Dedifferentiated amniotic fluid mesenchymal stem cell (primary cell): ENCODE measurements around the gene MFN2.
"Not testable (repeated sequence)": the region's sequence is repeated elsewhere in the genome, so short reads cannot be mapped to it uniquely, and the experiment has no call there.

Source experiments
- DNase-seq: peaks from one replicate; pipeline ENCODE4 v3.0.0-alpha.2; 2016; ENCODE audit errors: extremely low spot score

The MFN2 gene

GRCh38 chr1:12022036-12022435, 41.8 kb downstream of the MFN2 start:
- no peak for DNase-seq

GRCh38 chr1:12026586-12026985, 46.3 kb downstream of the MFN2 start:
- DNase-seq: no peak

GRCh38 chr1:12028248-12028647, 48.0 kb downstream of the MFN2 start:
- no peak for DNase-seq

- DNase-seq: no peak
Measured at GRCh38 chr1:12028957-12029511, 48.8 kb downstream of the MFN2 start.

GRCh38 chr1:12029720-12030339, 49.6 kb downstream of the MFN2 start:
- no peak for DNase-seq

GRCh38 chr1:12031039-12031980, 51.1 kb downstream of the MFN2 start:
- no peak for DNase-seq

DNA sequence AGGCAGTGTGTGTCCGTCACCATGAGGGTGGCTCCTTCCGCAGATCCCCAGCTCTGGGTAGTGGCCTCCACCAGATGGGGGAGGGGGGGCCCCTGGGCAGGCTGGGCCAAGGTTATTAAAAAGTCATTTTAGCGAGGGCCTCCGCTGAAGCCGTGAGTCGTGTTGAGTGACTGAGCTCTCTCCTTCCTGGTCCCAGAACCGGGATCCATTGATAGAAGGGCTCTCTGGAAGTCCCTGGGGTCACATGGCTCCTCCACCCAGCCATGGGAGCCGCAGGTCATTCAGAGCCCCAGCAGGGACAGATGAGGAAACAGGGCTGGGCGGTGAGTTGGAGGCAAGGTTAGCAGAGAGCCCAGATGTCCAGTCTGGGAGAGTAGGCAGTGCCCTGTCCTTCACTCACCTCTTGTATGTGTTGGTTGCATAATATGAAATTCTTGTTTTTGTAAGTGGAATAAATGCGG, 51.9 kb downstream of the MFN2 start:
- DNase-seq: no peak

DNA sequence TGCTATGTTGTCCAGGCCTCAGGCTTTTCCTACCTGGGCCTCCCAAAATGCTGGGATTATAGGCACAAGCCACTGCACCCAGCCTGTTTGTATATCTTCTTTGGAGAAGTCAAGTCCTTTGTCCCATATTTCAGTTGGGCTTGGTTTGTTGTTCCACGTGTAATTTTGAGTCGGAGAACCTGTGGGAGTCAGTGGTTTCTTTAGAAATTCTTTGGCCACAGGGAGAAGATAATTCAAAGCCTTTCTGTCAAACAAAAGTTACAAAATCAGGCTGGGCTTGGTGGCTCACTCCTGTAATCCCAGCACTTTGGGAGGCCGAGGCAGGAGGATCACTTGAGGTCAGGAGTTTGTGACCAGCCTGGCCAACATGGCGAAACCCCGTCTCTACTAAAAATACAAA, 53.2 kb downstream of the MFN2 start:
- DNase-seq: not testable (repeated sequence)

GRCh38 chr1:12034381-12034801, 54.1 kb downstream of the MFN2 start:
- DNase-seq: no peak

- no peak for DNase-seq
Measured at GRCh38 chr1:12035312-12035711, 55.1 kb downstream of the MFN2 start.

GRCh38 chr1:12037486-12038355, 57.5 kb downstream of the MFN2 start:
- no peak for DNase-seq

- no peak for DNase-seq
Measured at GRCh38 chr1:12038356-12039163, 58.3 kb downstream of the MFN2 start.

GRCh38 chr1:12039164-12039525, 58.9 kb downstream of the MFN2 start:
- no peak for DNase-seq

GRCh38 chr1:12039824-12040456, 59.7 kb downstream of the MFN2 start:
- not testable (repeated sequence) for DNase-seq

- peak; percentile 50 for DNase-seq
Measured at GRCh38 chr1:12040457-12041051, 60.3 kb downstream of the MFN2 start.

DNA sequence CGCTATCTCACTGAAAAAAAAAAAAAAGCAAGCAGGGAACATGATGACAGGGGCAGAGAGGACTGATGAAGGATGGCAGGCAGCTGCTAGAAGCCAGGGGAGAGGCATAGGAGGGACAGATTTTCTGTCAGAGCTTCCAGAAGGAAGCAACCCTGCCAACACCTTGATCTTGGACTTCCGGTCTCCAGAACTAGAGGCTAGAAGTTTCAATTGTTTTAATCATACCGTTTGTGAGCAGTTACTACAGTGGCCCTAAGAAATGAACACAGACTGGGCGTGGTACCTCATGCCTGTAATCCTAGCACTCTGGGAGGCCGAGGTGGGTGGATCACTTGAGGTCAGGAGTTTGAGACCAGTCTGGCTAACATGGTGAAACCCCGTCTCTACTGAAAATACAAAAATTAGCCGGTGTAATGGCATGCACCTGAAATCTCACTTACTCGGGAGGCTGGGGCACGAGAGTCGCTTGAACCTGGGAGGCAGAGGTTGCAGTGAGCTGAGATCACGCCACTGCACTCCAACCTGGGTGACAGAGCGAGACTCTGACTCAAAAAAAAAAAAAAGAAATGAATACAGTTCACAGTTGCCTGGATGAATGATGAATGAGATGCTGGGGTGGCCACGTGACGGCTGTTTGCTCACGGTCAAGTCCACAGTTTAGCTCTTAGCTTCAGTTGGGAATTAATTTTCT, 64.1 kb downstream of the MFN2 start:
- DNase-seq: not testable (repeated sequence)

DNA sequence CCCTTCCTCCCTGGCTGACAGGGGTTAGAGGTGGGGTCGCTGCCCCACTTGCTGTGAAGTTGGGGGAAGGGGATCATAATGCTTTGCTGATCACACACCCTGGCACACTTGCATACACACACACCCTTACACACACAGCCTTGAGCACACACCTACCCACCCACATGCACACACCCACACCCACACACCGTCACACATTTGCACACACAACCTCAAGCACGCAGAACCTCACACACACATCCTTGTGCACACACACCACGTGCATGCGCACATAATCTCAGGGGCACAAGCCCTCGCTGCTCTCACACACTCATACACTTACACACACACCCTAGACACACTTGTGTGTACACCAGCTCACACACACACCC, 66.5 kb downstream of the MFN2 start:
- no peak for DNase-seq

- no peak for DNase-seq
Measured at GRCh38 chr1:12047120-12047876, 67.1 kb downstream of the MFN2 start.

GRCh38 chr1:12048372-12048771, 68.1 kb downstream of the MFN2 start:
- DNase-seq: no peak
